K562 (cell line): ENCODE measurements around the gene ACSS1. TPM values are rescaled to one million over a fixed set of nuclear protein-coding genes. Genes with fewer than 3 reads are reported as not detected.

ENCODE experiments used
- ATAC-seq: fragments of 200-7000 bp; cut with Tn5 transposase; 3 replicates; pipeline ENCODE4 v1.9.1; 2020; ENCODE audit warnings: moderate library complexity
- BruUV-seq: library from RNA; stranded (reverse); fragments of 400-500 nt; replicated peaks from 2 replicates; lab custom pipeline; 2021; lab: Mats Ljungman, UMichigan
- CTCF ChIA-PET: fragments of 300-600 bp; formaldehyde crosslinking; extraction: SDS; loops from one replicate; lab custom pipeline; 2021; ENCODE audit warnings: low intra/inter-chr PET ratio; lab: Yijun Ruan, JAX
- POLR2A ChIA-PET: fragments of 300-600, 350-650 bp; sonication (Branson Sonifier 250); formaldehyde crosslinking; extraction: SDS; loops from one replicate; lab custom pipeline; 2021; ENCODE audit warnings: antibody characterized with exemption, inconsistent platforms; lab: Yijun Ruan, JAX
- DNase-seq, 4 experiments: peaks; one replicate each; pipeline versions ENCODE4 v3.0.0 to v3.0.0-alpha.2; 2011 to 2018; ENCODE audit warnings: low spot score in 3 of 4, mixed read lengths in 3 of 4; ENCODE audit errors: extremely low read depth in 1 of 4
- FAIRE-seq: peaks from 2 replicates; lab custom pipeline; 2011; peaks lifted over from hg19 to GRCh38; lab: Jason Lieb, UNC
- H2AFZ ChIP-seq: 2 replicates; pipeline ENCODE4 v1.6.0; 2011; ENCODE audit warnings: low read depth, low read length, control low read depth, inconsistent platforms
- H3K27ac ChIP-seq: fragments of 200-600 bp; 3 replicates; pipeline ENCODE4 v1.8.0; 2011; ENCODE audit warnings: low read depth, mild to moderate bottlenecking, control low read depth, inconsistent platforms, low read length, moderate library complexity, mixed read lengths; ENCODE audit errors: extremely low read depth
- H3K27me3 ChIP-seq, 2 experiments: fragments of 300-600 bp in 1 of 2; 2 replicates in 1 of 2; 3 replicates in 1 of 2; pipeline versions ENCODE4 v1.6.0 to v1.8.0; 2011; ENCODE audit warnings: inconsistent platforms in 2 of 2, low read length in 2 of 2, mild to moderate bottlenecking in 1 of 2, mixed read lengths in 1 of 2, moderate library complexity in 1 of 2; ENCODE audit not compliant: control insufficient read depth in 2 of 2, insufficient read depth in 2 of 2
- H3K36me3 ChIP-seq: fragments of 300-600 bp; 3 replicates; pipeline ENCODE4 v1.8.0; 2011; ENCODE audit warnings: mild to moderate bottlenecking, low read length, inconsistent platforms; ENCODE audit not compliant: control insufficient read depth, insufficient read depth
- H3K4me1 ChIP-seq, 2 experiments: fragments of 200-600 bp in 1 of 2; replicated peaks in 1 of 2; 2 replicates in 1 of 2; 3 replicates in 1 of 2; pipeline versions ENCODE4 v1.5.1 to v1.8.0; 2011; ENCODE audit warnings: inconsistent platforms in 2 of 2, low read length in 2 of 2, mild to moderate bottlenecking in 1 of 2, mixed read lengths in 1 of 2, moderate library complexity in 1 of 2; ENCODE audit not compliant: control insufficient read depth in 2 of 2, insufficient read depth in 2 of 2
- H3K4me2 ChIP-seq: 2 replicates; pipeline ENCODE4 v1.6.1; 2011; ENCODE audit warnings: low read length, control low read depth, inconsistent platforms, mixed read lengths; ENCODE audit not compliant: insufficient read depth
- H3K4me3 ChIP-seq: fragments of 200-600 bp; sonication (generic), shearing (Covaris generic); 2 replicates; pipeline ENCODE4 v1.5.1; 2016; ENCODE audit warnings: control low read depth, inconsistent platforms
- H3K79me2 ChIP-seq: fragments of 200-600 bp; 3 replicates; pipeline ENCODE4 v1.8.0; 2011; ENCODE audit warnings: low read length, inconsistent platforms; ENCODE audit not compliant: control insufficient read depth, insufficient read depth
- H3K9ac ChIP-seq, 2 experiments: 2 replicates each; pipeline versions ENCODE4 v1.6.0 to v1.6.1; 2011; ENCODE audit warnings: low read depth in 2 of 2, low read length in 2 of 2, control low read depth in 1 of 2, inconsistent platforms in 1 of 2, mild to moderate bottlenecking in 1 of 2, mixed read lengths in 1 of 2; ENCODE audit not compliant: insufficient read depth in 1 of 2
- H3K9me1 ChIP-seq: one replicate; pipeline ENCODE4 v1.6.0; 2011; ENCODE audit warnings: inconsistent platforms, mild to moderate bottlenecking, low read length, moderate library complexity; ENCODE audit not compliant: control insufficient read depth, insufficient read depth
- H3K9me3 ChIP-seq: replicated peaks from 2 replicates; pipeline ENCODE4 v1.5.1; 2011; ENCODE audit warnings: low read depth, low read length, inconsistent platforms; ENCODE audit not compliant: control insufficient read depth, insufficient read depth
- H4K20me1 ChIP-seq: replicated peaks from 2 replicates; pipeline ENCODE4 v1.6.1; 2011; ENCODE audit warnings: low read length, inconsistent platforms, mixed read lengths; ENCODE audit not compliant: control insufficient read depth, insufficient read depth
- KHSRP ChIP-seq: fragments of 450-650 bp; IDR thresholded peaks from 2 replicates; pipeline ENCODE4 v1.6.1; 2017
- KLF13 ChIP-seq: fragments of 450-650 bp; IDR thresholded peaks from 2 replicates; pipeline ENCODE4 v1.6.1; 2016; ENCODE audit warnings: missing genetic modification characterization, low read depth, mild to moderate bottlenecking, missing compliant biosample characterization, moderate library complexity, borderline replicate concordance
- MCM3 ChIP-seq: fragments of 450-650 bp; IDR thresholded peaks from 2 replicates; pipeline ENCODE4 v1.6.1; 2016
- NFIX ChIP-seq: fragments of 250-450 bp; sonication (Bioruptor Pico); IDR thresholded peaks from 2 replicates; pipeline ENCODE4 v1.4.0; 2020; ENCODE audit warnings: low read depth, mild to moderate bottlenecking, moderate library complexity
- SAFB2 ChIP-seq: fragments of 200-400 bp; formaldehyde crosslinking; IDR thresholded peaks from 2 replicates; pipeline ENCODE4 v1.6.1; 2018; ENCODE audit warnings: borderline replicate concordance, low read length, low read depth, moderate library complexity; ENCODE audit not compliant: severe bottlenecking
- SNIP1 ChIP-seq: fragments of 450-650 bp; IDR thresholded peaks from 2 replicates; pipeline ENCODE4 v1.7.1; 2017; ENCODE audit warnings: low read depth, mild to moderate bottlenecking
- SRF ChIP-seq, 2 experiments: fragments of 250-450, 450-650 bp in 1 of 2; sonication (Bioruptor Pico) in 1 of 2; sonication (generic) in 1 of 2; formaldehyde crosslinking; IDR thresholded peaks; 2 replicates each; pipeline versions ENCODE4 v1.5.0 to v1.5.1; 2020 to 2022; ENCODE audit warnings: mild to moderate bottlenecking in 1 of 2, missing genetic modification reagents in 1 of 2
- ZZZ3 ChIP-seq: fragments of 450-650 bp; IDR thresholded peaks from 2 replicates; pipeline ENCODE4 v1.6.1; 2016; ENCODE audit warnings: antibody characterized with exemption, mild to moderate bottlenecking, moderate library complexity
- WGBS: fragments of 100-300 bp; shearing (Covaris generic); methylation state at CpG from one replicate; pipeline ENCODE4 v1.1.6; 2016; ENCODE audit warnings: low coverage, mixed read lengths; ENCODE audit not compliant: insufficient coverage; ENCODE audit errors: missing lambda C conversion rate; 5-methylcytosine and 5-hydroxymethylcytosine counted together
- in situ Hi-C: fragments of 300-500 bp; cut with MboI; formaldehyde crosslinking; loops from 4 replicates; pipeline ENCODE4 v1.15.0; 2018; ENCODE audit warnings: inconsistent platforms, mixed read lengths
- intact Hi-C: fragments of 100-400 bp; cut with micrococcal nuclease; formaldehyde crosslinking; loops from 2 replicates; pipeline ENCODE4 v1.14.2; 2022
- polyA plus RNA-seq, 8 experiments: library from polyadenylated mRNA; depleted of rRNA in 4 of 8; stranded (reverse) in 5 of 8; unstranded in 3 of 8; fragments of >200 nt; fragmentation: Nextera tagmentation in 2 of 8; fragmentation: Illumina TruSeq in 1 of 8; extraction: Ambion mirVana in 2 of 8; extraction: Trizol in 1 of 8; gene quantifications; 2 replicates each; pipeline versions ENCODE4 v1.2.1 to v1.2.3, GENCODE V29; 2011 to 2014; ENCODE audit warnings: inconsistent platforms in 1 of 8, missing spikeins in 1 of 8
- total RNA-seq, 7 experiments: library from RNA; depleted of rRNA in 6 of 7; stranded (reverse); fragments of >200 nt in 6 of 7; fragmentation: Illumina TruSeq in 2 of 7; extraction: Trizol in 2 of 7; gene quantifications; 2 replicates each; pipeline versions ENCODE4 v1.2.1 to v1.2.3, GENCODE V29; 2011 to 2021; ENCODE audit warnings: low replicate concordance in 1 of 7
- TF ChIP-seq, protein P1 (sequence below): fragments of 250-450 bp; sonication (Bioruptor Pico); IDR thresholded peaks from 2 replicates; pipeline ENCODE4 v1.9.0; 2021; ENCODE audit warnings: mild to moderate bottlenecking, inconsistent platforms
- TF ChIP-seq, protein P2 (sequence below): fragments of 250-450 bp; sonication (Bioruptor Pico); IDR thresholded peaks from 2 replicates; pipeline ENCODE4 v1.8.0; 2022; ENCODE audit warnings: inconsistent platforms, mild to moderate bottlenecking, moderate library complexity, borderline replicate concordance
- TF ChIP-seq, protein P3 (sequence below): fragments of 250-450 bp; sonication (Bioruptor Pico); IDR thresholded peaks from 2 replicates; pipeline ENCODE4 v1.5.0; 2020; ENCODE audit warnings: mild to moderate bottlenecking, borderline replicate concordance
- TF ChIP-seq, protein P4 (sequence below): sonication (generic); formaldehyde crosslinking; IDR thresholded peaks from 2 replicates; pipeline ENCODE4 v1.8.0; 2022; ENCODE audit warnings: mild to moderate bottlenecking, missing genetic modification reagents

ACSS1 gene
- total and polyA plus RNA-seq, 9 of the 15 experiments (the other 6 are each of a cell fraction or from before 2014, with no cell fraction given): 0.07 to 2.1 (median 0.27) TPM; not detected in 3

DNA sequence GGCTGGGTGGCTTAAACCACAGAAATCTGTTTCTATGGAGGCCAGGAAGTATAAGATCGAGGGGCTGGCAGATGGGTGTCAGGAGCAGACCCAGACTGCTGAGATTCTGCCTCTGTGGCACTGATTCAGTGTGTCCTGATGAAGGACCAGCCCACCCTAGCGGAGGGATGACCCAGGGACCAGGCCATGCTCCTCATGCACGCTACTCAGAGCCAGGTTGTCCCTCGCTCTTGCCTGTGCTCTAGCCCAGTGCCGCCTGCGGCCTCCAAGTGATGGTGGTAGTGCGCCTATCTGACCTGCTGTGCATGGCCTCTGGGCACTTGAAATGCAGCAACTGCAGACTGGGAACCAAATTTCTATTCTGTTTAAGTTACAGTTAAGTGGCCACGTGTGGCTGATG lies 52.3 kb downstream of the ACSS1 start:
- CTCF ChIA-PET: no interaction called here
- no peaks in the 10 kb centered on the region for H3K4me1 ChIP-seq
- H3K27ac ChIP-seq: no peak overlapping the region
- no peaks in the 10 kb centered on the region for H4K20me1 ChIP-seq
- FAIRE-seq: no peak
- H2AFZ ChIP-seq: no peak overlapping the region
- H3K9me1 ChIP-seq: no peaks in the 10 kb centered on the region
- BruUV-seq: no TSS peak
- no peaks in the 10 kb centered on the region for H3K36me3 ChIP-seq
- POLR2A ChIA-PET: interaction anchor here (0.8 kb wide), 1 partner anchor 11 kb away, joined by 3 read pairs; no protein-coding TSS in a partner anchor
- no peak for ATAC-seq
- no peaks in the 10 kb centered on the region for H3K9me3 ChIP-seq
- in situ Hi-C loops: loop anchor here (10.0 kb wide), 1 partner anchor 169 kb away; no protein-coding TSS in a partner anchor
- peaks cover 0 to 37% of the 10 kb centered on the region in 2 experiments; a peak in 3 of 5 replicates for H3K27me3 ChIP-seq
- no peak overlapping the region for H3K4me2 ChIP-seq
- H3K4me3 ChIP-seq: no peak overlapping the region
- no peak overlapping the region for H3K9ac ChIP-seq
- 4% methylated on average over 7 of the region's 8 CpGs for WGBS
- DNase-seq: no peak
- intact Hi-C loops: no loop called here
- H3K79me2 ChIP-seq: no peaks in the 10 kb centered on the region
- TF ChIP-seq KHSRP (no peak), SAFB2 (no peak), ZZZ3 (no peak), NFIX (no peak), SRF (CRISPR knock-in tag; IDR thresholded peaks at IDR 0.05) (no peak), SNIP1 (no peak), MCM3 (no peak), KLF13 (tag) (no peak)
- TF ChIP-seq, protein P1, sequence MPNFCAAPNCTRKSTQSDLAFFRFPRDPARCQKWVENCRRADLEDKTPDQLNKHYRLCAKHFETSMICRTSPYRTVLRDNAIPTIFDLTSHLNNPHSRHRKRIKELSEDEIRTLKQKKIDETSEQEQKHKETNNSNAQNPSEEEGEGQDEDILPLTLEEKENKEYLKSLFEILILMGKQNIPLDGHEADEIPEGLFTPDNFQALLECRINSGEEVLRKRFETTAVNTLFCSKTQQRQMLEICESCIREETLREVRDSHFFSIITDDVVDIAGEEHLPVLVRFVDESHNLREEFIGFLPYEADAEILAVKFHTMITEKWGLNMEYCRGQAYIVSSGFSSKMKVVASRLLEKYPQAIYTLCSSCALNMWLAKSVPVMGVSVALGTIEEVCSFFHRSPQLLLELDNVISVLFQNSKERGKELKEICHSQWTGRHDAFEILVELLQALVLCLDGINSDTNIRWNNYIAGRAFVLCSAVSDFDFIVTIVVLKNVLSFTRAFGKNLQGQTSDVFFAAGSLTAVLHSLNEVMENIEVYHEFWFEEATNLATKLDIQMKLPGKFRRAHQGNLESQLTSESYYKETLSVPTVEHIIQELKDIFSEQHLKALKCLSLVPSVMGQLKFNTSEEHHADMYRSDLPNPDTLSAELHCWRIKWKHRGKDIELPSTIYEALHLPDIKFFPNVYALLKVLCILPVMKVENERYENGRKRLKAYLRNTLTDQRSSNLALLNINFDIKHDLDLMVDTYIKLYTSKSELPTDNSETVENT: no peak
- TF ChIP-seq, protein P2, sequence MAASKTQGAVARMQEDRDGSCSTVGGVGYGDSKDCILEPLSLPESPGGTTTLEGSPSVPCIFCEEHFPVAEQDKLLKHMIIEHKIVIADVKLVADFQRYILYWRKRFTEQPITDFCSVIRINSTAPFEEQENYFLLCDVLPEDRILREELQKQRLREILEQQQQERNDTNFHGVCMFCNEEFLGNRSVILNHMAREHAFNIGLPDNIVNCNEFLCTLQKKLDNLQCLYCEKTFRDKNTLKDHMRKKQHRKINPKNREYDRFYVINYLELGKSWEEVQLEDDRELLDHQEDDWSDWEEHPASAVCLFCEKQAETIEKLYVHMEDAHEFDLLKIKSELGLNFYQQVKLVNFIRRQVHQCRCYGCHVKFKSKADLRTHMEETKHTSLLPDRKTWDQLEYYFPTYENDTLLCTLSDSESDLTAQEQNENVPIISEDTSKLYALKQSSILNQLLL (CRISPR knock-in tag): no peak
- TF ChIP-seq, protein P3, sequence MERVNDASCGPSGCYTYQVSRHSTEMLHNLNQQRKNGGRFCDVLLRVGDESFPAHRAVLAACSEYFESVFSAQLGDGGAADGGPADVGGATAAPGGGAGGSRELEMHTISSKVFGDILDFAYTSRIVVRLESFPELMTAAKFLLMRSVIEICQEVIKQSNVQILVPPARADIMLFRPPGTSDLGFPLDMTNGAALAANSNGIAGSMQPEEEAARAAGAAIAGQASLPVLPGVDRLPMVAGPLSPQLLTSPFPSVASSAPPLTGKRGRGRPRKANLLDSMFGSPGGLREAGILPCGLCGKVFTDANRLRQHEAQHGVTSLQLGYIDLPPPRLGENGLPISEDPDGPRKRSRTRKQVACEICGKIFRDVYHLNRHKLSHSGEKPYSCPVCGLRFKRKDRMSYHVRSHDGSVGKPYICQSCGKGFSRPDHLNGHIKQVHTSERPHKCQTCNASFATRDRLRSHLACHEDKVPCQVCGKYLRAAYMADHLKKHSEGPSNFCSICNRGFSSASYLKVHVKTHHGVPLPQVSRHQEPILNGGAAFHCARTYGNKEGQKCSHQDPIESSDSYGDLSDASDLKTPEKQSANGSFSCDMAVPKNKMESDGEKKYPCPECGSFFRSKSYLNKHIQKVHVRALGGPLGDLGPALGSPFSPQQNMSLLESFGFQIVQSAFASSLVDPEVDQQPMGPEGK (CRISPR knock-in tag): no peak
- TF ChIP-seq, protein P4, sequence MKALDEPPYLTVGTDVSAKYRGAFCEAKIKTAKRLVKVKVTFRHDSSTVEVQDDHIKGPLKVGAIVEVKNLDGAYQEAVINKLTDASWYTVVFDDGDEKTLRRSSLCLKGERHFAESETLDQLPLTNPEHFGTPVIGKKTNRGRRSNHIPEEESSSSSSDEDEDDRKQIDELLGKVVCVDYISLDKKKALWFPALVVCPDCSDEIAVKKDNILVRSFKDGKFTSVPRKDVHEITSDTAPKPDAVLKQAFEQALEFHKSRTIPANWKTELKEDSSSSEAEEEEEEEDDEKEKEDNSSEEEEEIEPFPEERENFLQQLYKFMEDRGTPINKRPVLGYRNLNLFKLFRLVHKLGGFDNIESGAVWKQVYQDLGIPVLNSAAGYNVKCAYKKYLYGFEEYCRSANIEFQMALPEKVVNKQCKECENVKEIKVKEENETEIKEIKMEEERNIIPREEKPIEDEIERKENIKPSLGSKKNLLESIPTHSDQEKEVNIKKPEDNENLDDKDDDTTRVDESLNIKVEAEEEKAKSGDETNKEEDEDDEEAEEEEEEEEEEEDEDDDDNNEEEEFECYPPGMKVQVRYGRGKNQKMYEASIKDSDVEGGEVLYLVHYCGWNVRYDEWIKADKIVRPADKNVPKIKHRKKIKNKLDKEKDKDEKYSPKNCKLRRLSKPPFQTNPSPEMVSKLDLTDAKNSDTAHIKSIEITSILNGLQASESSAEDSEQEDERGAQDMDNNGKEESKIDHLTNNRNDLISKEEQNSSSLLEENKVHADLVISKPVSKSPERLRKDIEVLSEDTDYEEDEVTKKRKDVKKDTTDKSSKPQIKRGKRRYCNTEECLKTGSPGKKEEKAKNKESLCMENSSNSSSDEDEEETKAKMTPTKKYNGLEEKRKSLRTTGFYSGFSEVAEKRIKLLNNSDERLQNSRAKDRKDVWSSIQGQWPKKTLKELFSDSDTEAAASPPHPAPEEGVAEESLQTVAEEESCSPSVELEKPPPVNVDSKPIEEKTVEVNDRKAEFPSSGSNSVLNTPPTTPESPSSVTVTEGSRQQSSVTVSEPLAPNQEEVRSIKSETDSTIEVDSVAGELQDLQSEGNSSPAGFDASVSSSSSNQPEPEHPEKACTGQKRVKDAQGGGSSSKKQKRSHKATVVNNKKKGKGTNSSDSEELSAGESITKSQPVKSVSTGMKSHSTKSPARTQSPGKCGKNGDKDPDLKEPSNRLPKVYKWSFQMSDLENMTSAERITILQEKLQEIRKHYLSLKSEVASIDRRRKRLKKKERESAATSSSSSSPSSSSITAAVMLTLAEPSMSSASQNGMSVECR (CRISPR knock-in tag): no peak
